Lower leg skin (tissue), 3 donors: ENCODE data around the gene P2RX6.

Experiments used
- CTCF ChIP-seq, 3 donors: fragments of 450-650 bp; IDR thresholded peaks; one replicate each; pipeline ENCODE4 v1.5.1; 2016; ENCODE audit warnings: antibody characterized with exemption in 3 of 3, mild to moderate bottlenecking in 3 of 3, moderate library complexity in 2 of 3
- POLR2A ChIP-seq, 2 donors: fragments of 450-650 bp; IDR thresholded peaks; one replicate each; pipeline ENCODE4 v1.6.1; 2016 to 2017; ENCODE audit warnings: antibody characterized with exemption in 2 of 2, mild to moderate bottlenecking in 1 of 2, moderate library complexity in 1 of 2

- no peak for TF ChIP-seq CTCF (IDR thresholded peaks at IDR 0.05)
- no peak for TF ChIP-seq POLR2A (IDR thresholded peaks at IDR 0.05)
These were observed 30.8 kb downstream of the P2RX6 start, which contains the start of gene LRRC74B for GRCh38 chr22:21045585-21046294.
